ENCODE results near the gene RAB6B.

The RAB6B gene

GRCh38 chr3:133815386-133815785 is 80.3 kb downstream of the RAB6B start:
- no peak for DNase-seq
- Mint-ChIP-seq H3K9me3 (no peaks in the 10 kb centered on the region), H3K4me1 (no peaks in the 10 kb centered on the region), H3K4me3 (no peak overlapping the region), H3K36me3 (ENCODE audit: low read depth) (peaks cover 39% of the 10 kb centered on the region), H3K27ac (no peak overlapping the region), H3K27me3 (ENCODE audit: low read depth, poor library complexity) (no peaks in the 10 kb centered on the region)
- no peak for TF ChIP-seq CTCF (IDR thresholded peaks at IDR 0.05)

GRCh38 chr3:133812872-133813271 is 82.8 kb downstream of the RAB6B start:
- no peak overlapping the region for H3K4me3 Mint-ChIP-seq
- H3K27ac Mint-ChIP-seq, result peak overlapping the region; percentile 10
- peaks cover 5% of the 10 kb centered on the region for H3K4me1 Mint-ChIP-seq
- no peaks in the 10 kb centered on the region for H3K9me3 Mint-ChIP-seq
- DNase-seq, result no peak
- TF ChIP-seq CTCF (IDR thresholded peaks at IDR 0.05), result no peak
- no peaks in the 10 kb centered on the region for H3K27me3 Mint-ChIP-seq (ENCODE audit: low read depth, poor library complexity)
- peaks cover 55% of the 10 kb centered on the region for H3K36me3 Mint-ChIP-seq (ENCODE audit: low read depth)

GRCh38 chr3:133805702-133806475 is 89.8 kb downstream of the RAB6B start, which contains the start of gene SRPRB:
SRPRB (plus strand) TSS chr3:133805815; CDS start chr3:133805849, 34 bp downstream.
- H3K9me3 Mint-ChIP-seq, result no peaks in the 10 kb centered on the region
- no peak within 1 kb of the TSS for H3K27ac Mint-ChIP-seq
- TF ChIP-seq CTCF (IDR thresholded peaks at IDR 0.05), result no peak
- H3K4me1 Mint-ChIP-seq, result peaks cover 21% of the 10 kb centered on the region
- H3K4me3 Mint-ChIP-seq, result peak within 1 kb of the TSS; percentile 96
- H3K27me3 Mint-ChIP-seq (ENCODE audit: low read depth, poor library complexity), result peaks cover 26% of the 10 kb centered on the region
- H3K36me3 Mint-ChIP-seq (ENCODE audit: low read depth), result peaks cover 30% of the 10 kb centered on the region
- DNase-seq, result peak; percentile 94

GRCh38 chr3:133805384-133805701 is 90.3 kb downstream of the RAB6B start:
- Mint-ChIP-seq H3K4me3 (peak overlapping the region; percentile 96), H3K4me1 (peaks cover 21% of the 10 kb centered on the region), H3K27ac (no peak overlapping the region), H3K36me3 (ENCODE audit: low read depth) (peaks cover 26% of the 10 kb centered on the region), H3K9me3 (no peaks in the 10 kb centered on the region), H3K27me3 (ENCODE audit: low read depth, poor library complexity) (peaks cover 31% of the 10 kb centered on the region)
- no peak for TF ChIP-seq CTCF (IDR thresholded peaks at IDR 0.05)
- no peak for DNase-seq

- no peak overlapping the region for H3K27ac Mint-ChIP-seq
- H3K9me3 Mint-ChIP-seq, result no peaks in the 10 kb centered on the region
- H3K36me3 Mint-ChIP-seq (ENCODE audit: low read depth), result peaks cover 21% of the 10 kb centered on the region
- H3K27me3 Mint-ChIP-seq (ENCODE audit: low read depth, poor library complexity), result peaks cover 36% of the 10 kb centered on the region
- H3K4me1 Mint-ChIP-seq, result peaks cover 21% of the 10 kb centered on the region
- H3K4me3 Mint-ChIP-seq, result peak overlapping the region; percentile 96
- DNase-seq, result no peak
- TF ChIP-seq CTCF (IDR thresholded peaks at IDR 0.05), result no peak
These were observed 90.8 kb downstream of the RAB6B start for GRCh38 chr3:133804896-133805295.

- Mint-ChIP-seq H3K4me3 (no peak overlapping the region), H3K36me3 (ENCODE audit: low read depth) (peaks cover 11% of the 10 kb centered on the region), H3K27ac (no peak overlapping the region), H3K4me1 (peaks cover 21% of the 10 kb centered on the region), H3K9me3 (no peaks in the 10 kb centered on the region), H3K27me3 (ENCODE audit: low read depth, poor library complexity) (peaks cover 47% of the 10 kb centered on the region)
- TF ChIP-seq CTCF (IDR thresholded peaks at IDR 0.05), result no peak
- DNase-seq, result no peak
These were observed 92.2 kb downstream of the RAB6B start for GRCh38 chr3:133803469-133803868.

Measured in nephron progenitor cell (in vitro differentiated cells).